IPS-18c (cell line): ENCODE measurements around the gene TRAPPC2L.
"Not testable (repeated sequence)": the region's sequence is repeated elsewhere in the genome, so short reads cannot be mapped to it uniquely, and the experiment has no call there.

Experiments
- H3K4me3 ChIP-seq: 2 replicates; pipeline ENCODE4 v1.7.0; 2013; ENCODE audit warnings: low read depth, mild to moderate bottlenecking, low read length, moderate library complexity; ENCODE audit not compliant: insufficient read depth
- H3K9me3 ChIP-seq: one replicate; pipeline ENCODE4 v1.6.1; 2013; ENCODE audit warnings: mild to moderate bottlenecking, low read length, moderate library complexity; ENCODE audit not compliant: control insufficient read depth, insufficient read depth

The TRAPPC2L gene

DNA sequence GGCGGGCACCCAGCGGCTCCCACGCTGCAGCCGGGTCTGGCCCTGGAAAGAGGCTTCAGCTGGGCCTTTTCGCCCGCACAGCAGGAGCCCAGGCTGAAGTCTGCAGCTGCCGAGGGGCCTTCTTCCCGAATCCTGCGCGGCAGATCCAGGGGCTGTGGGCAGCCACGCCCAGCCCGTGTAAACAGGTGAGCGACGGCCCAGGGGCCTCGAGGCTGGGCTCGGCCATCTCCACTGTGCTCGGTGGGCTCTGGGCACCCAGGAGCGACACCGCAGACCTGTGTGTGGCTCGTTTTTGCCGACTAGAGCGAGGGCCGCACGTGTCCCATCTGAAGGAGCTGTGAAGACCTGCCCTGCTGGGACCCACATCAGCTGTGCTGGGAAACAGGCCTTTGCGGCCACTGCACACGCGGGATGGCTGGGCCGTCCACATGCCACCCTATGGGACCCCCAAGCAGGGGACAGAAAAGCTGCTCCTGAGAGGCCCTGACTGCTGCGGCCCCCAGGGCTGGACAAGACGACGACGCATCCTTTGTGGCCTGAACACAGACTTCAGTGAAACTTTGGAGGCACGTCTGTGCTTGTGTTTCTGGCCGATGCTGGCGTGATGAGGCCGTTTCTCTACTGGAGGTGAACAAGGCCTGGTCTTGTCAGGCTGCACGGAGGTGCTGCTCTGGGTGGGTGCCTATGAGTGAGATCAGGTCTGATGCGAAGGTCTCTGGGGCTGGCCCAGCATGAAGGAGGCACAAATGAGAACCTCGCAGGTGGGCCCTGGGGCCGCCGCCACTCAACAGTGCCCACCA is 40.0 kb upstream of the TRAPPC2L start:
- H3K4me3 ChIP-seq, result no peak overlapping the region
- H3K9me3 ChIP-seq, result no peaks in the 10 kb centered on the region

GRCh38 chr16:88817785-88818574 is 38.9 kb upstream of the TRAPPC2L start:
- Histone ChIP-seq H3K9me3 (no peaks in the 10 kb centered on the region), H3K4me3 (no peak overlapping the region)

DNA sequence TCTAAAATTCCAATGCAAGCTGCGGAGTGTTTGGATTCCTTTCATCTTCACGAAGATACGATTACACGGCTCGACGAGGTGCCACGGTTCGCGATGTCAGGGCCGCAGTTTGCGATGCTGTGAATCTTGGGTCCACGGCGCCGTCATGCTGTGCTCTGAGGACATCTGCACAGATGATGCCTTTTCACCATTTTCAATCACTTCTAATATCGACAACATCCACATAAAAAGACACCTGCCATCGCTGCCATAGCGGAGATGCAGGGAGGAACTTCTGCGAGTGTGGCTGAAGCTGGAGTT is 38.4 kb upstream of the TRAPPC2L start:
- Histone ChIP-seq H3K4me3 (no peak overlapping the region), H3K9me3 (no peaks in the 10 kb centered on the region)

DNA sequence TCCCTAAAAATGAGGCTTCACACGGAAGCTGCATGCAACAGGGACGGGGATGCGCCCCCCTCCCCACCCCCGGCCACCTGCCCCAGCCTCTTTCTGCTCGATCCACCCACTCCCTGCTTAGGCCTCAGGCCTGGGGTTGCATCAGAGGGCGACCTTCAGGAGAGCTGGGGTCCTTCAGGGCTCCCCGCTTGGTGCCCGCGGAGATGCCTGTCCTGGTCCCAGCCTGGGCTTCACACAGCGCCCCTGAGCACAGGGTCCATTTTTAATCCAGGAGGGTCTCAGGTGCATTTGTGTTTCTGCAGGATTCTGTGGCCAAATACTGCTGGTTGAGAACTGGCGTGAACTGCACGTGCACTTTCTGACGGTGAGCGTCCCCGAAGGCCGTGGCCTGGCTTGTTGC is 37.8 kb upstream of the TRAPPC2L start:
- Histone ChIP-seq H3K9me3 (no peaks in the 10 kb centered on the region), H3K4me3 (no peak overlapping the region)

DNA sequence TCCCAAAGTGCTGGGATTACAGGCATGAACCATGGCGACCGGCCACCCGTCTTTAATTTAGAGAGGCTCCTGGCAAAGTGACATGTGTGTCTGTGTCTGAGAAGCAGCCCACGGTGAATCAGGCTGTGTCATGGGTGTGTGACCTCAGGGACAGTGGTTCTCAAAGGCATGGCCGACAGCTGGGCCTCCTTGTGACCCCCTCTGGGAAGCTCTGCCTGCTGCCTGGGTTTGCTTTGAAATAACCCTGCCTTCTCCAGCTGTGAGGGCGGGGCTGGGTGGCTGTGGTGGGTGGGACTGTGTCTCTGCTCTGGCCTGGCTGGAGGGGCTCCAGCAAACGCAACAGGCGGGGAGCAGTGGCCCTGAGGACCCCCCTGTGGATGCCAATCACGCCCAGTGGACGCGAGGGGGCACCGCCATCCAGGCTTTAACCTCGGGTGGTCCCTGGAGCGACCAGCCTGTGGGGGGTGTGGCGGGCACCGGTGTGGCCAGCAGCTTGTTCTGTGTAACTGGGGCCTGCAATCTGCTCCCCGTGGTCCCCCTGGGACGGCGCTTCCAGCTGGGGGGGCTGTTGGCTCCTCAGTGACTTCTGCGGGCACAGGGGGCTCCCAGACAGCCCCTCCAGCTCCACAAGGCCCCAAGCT is 36.4 kb upstream of the TRAPPC2L start:
- Histone ChIP-seq H3K9me3 (no peaks in the 10 kb centered on the region), H3K4me3 (no peak overlapping the region)

GRCh38 chr16:88821168-88821850 is 35.6 kb upstream of the TRAPPC2L start:
- H3K4me3 ChIP-seq, result no peak overlapping the region
- H3K9me3 ChIP-seq, result no peaks in the 10 kb centered on the region

DNA sequence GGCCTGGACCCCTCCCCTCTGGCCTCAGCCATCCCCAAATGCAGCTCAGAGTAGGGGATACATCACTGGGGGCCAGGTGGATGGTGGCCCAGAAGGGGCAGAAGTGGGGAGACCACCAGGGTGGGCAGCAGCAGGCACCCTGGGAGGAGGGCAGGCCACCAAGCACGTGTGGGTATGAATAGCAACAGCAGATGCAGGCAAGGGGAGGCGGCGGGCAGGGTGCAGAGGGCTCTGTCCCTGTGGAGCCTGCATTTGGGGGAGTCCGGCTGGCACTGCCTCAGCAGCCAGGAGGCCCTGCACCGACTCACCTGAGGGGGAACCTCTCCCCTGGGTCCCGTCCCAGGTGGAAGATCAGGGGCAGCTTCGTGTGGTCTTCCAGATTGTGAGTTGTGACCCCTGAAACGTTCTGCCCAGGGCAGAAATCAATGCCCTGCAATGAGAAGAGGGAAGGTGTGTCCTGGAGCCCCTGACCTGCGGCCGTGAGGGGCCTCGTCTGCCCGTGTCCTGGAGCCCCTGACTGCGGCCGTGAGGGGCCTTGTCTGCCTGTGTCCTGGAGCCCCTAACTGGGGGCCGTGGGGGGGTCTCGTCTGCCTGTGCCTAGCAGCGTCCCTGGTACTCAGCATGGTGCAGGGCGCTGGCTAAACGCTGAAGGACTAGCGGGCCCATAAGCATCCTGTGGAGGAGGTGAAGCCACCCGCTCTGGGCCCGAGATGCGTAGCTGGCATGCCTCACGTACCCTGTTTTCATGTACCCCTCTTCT is 34.5 kb upstream of the TRAPPC2L start:
- no peaks in the 10 kb centered on the region for H3K9me3 ChIP-seq
- no peak overlapping the region for H3K4me3 ChIP-seq

DNA sequence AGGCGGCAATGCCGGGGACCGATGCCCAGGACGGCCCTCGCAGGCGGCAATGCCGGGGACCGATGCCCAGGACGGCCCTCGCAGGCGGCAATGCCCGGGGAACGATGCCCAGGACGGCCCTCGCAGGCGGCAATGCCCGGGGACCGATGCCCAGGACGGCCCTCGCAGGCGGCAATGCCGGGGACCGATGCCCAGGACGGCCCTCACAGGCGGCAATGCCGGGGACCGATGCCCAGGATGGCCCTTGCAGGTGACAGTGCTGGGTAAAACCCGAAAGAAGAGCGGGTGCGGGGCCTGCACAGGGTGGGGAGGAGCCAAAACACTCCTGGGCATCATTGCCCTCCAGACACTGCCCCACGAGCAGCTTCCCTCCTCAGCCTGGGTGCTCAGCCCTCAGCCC is 33.3 kb upstream of the TRAPPC2L start:
- not testable (repeated sequence) for H3K9me3 ChIP-seq, H3K4me3 ChIP-seq

DNA sequence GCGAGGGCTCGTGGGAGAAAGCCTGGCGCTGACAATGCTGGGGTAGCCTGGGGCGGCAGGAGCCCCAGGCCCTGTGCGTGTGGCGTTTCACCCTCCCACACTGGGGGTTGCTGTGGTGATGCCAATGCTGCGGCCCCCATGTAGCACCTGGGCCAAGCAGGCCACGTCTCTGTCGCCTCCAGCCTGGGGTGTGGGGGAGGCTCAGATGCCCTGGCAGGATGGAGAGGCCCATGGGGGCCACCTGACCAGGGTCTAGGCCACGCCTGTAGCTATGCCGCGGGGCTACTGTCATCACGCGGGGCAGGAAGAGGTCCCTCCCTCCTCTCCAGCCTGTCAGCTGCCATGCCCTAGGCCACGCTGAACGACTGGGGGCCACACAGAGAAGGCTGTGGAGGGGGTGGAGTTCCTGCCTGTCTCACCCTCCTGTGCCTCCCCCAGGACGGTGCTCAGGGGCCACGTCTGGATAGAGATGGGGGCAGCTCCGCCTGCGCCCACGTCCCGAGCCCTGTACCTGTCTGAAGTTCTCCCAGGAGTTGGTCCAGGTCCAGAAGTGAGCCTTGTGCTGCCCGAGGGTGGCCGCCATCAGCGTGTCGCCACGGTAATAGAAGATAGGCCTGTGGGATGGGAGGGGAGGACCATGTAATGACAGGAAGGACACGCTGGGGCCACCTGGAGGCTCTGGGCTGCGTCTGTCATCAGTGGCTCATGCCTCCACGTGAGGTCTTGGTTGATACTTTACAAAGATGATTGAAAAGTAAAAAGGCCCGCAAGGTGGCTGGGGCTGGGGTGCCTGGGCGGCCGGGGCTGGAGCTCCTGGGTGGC is 32.5 kb upstream of the TRAPPC2L start:
- H3K9me3 ChIP-seq, result no peaks in the 10 kb centered on the region
- H3K4me3 ChIP-seq, result no peak overlapping the region

DNA sequence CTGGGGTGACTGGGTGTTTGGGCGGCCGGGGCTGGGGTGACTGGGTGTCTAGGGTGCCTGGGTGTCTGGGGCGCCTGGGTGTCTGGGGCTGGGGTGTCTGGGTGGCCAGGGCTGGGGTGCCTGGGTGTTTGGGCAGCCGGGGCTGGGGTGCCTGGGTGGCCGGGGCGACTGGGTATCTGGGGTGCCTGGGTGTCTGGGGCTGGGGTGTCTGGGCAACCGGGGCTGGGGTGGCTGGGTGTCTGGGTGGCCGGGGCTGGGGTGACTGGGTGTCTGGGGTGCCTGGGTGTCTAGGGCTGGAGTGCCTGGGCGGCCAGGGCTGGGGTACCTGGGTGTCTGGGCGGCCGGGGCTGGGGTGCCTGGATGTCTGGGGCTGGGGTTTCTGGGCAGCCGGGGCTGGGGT is 31.8 kb upstream of the TRAPPC2L start:
- Histone ChIP-seq H3K9me3 (no peaks in the 10 kb centered on the region), H3K4me3 (no peak overlapping the region)

- Histone ChIP-seq H3K9me3 (no peaks in the 10 kb centered on the region), H3K4me3 (no peak overlapping the region)
Measured at GRCh38 chr16:88826070-88826840, 30.7 kb upstream of the TRAPPC2L start.

- H3K9me3 ChIP-seq, result no peaks in the 10 kb centered on the region
Measured at GRCh38 chr16:88827727-88828126, 29.2 kb upstream of the TRAPPC2L start.

GRCh38 chr16:88828711-88829110 is 28.2 kb upstream of the TRAPPC2L start:
- H3K9me3 ChIP-seq, result no peaks in the 10 kb centered on the region

More at GRCh38 chr16:88827727-88828126, 29.2 kb upstream of the TRAPPC2L start:
- no peak overlapping the region for H3K4me3 ChIP-seq

DNA sequence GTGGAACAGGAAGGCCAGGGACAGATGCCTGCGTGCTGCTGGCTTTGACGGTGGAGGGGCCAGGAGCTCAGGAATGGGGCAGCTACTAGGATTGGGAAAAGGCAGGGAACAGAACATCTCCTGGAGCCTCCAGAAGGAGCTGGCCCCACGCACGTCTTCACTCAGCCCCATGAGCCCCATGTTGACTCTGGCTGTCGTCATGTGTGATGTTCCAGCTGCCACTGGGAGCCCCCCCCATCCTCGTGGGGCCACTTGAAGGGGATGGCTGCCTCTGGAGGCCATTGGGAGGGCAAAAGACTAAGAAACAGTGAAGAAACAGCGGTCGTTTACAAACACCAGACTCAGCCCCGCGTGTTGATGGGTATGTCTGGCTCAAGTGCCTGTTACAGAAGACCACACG is 26.7 kb upstream of the TRAPPC2L start:
- no peak overlapping the region for H3K4me3 ChIP-seq
- H3K9me3 ChIP-seq, result no peaks in the 10 kb centered on the region

More at GRCh38 chr16:88828711-88829110, 28.2 kb upstream of the TRAPPC2L start:
- no peak overlapping the region for H3K4me3 ChIP-seq

GRCh38 chr16:88830783-88831182 is 26.1 kb upstream of the TRAPPC2L start:
- Histone ChIP-seq H3K4me3 (no peak overlapping the region), H3K9me3 (no peaks in the 10 kb centered on the region)

DNA sequence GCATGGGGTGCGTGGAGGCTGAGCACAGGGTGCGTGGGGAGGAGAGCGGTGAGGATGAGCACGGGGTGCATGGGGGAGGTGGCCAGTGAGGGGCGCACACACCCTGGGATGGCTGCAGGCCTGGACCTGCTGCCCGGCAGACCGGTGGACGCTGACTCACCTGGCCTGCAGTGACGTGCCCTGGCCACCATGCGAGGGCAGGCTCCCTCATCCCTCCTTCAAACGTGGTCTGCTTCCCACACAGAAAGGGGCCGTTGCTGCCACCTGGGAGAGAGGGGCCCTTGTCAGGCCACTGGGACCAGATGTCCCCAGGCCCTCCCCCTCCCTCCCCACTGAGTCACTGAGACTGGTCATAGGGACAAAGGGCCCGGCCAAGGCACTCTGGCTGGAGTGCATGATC is 25.1 kb upstream of the TRAPPC2L start:
- Histone ChIP-seq H3K9me3 (no peaks in the 10 kb centered on the region), H3K4me3 (no peak overlapping the region)
